ENCODE data around the gene IL17F.

GRCh38 chr6:52245425-52245824 is 1.1 kb upstream of the IL17F start:
- TF ChIP-seq POLR2A (IDR thresholded peaks at IDR 0.05) = no peak
- no peak for TF ChIP-seq CTCF (IDR thresholded peaks at IDR 0.05)
- TF ChIP-seq POLR2AphosphoS5 (IDR thresholded peaks at IDR 0.05) = no peak

Measured in stomach (tissue), 4 donors.